Ovary (tissue), 3 donors: Measurements from ENCODE around the gene CSMD2.

Experiments
- CTCF ChIP-seq, 3 donors: fragments of 450-650 bp in 2 of 3; fragments of 200-600 bp in 1 of 3; IDR thresholded peaks; one replicate each; pipeline versions ENCODE4 v1.5.1 to v1.8.0; 2016 to 2022; ENCODE audit warnings: antibody characterized with exemption in 3 of 3, mild to moderate bottlenecking in 1 of 3
- POLR2A ChIP-seq: fragments of 450-650 bp; IDR thresholded peaks from one replicate; pipeline ENCODE4 v1.6.1; 2017; ENCODE audit warnings: antibody characterized with exemption, mild to moderate bottlenecking, moderate library complexity
- donor health status: DM: no; HTN: no; CAD: no.

GRCh38 chr1:33965086-33965485 is 199.9 kb downstream of the CSMD2 start:
- TF ChIP-seq POLR2A = no peak
- TF ChIP-seq CTCF (IDR thresholded peaks at IDR 0.05) = no peak
